ENCODE measurements around the gene QRICH2. TPM values are rescaled to one million over a fixed set of nuclear protein-coding genes. Genes with fewer than 3 reads are reported as not detected.
"Not testable (repeated sequence)": the region's sequence is repeated elsewhere in the genome, so short reads cannot be mapped to it uniquely, and the experiment has no call there.

QRICH2 gene
- total RNA-seq, 1 experiment from 2014 or later, result 0.47 TPM

GRCh38 chr17:76240461-76241203 is 67.4 kb downstream of the QRICH2 start, which contains the start of gene RNF157:
Gene RNF157 (minus strand): TSS chr17:76240493. CDS start chr17:76240240, 253 bp downstream.
- DNase-seq (ENCODE audit: low spot score), result peak; percentile 58

GRCh38 chr17:76239538-76240274 is 68.4 kb downstream of the QRICH2 start:
- in situ Hi-C loops (cut with HindIII; ENCODE audit: low sequenced_read_pairs), result no loop called here
- DNase-seq (ENCODE audit: low spot score), result no peak

More at GRCh38 chr17:76240461-76241203, 67.4 kb downstream of the QRICH2 start, which contains the start of gene RNF157:
- in situ Hi-C loops (cut with HindIII; ENCODE audit: low sequenced_read_pairs), result no loop called here

- in situ Hi-C loops (cut with HindIII; ENCODE audit: low sequenced_read_pairs), result no loop called here
- DNase-seq (ENCODE audit: low spot score), result peak; percentile 88
Observed at GRCh38 chr17:76238847-76239537, 69.1 kb downstream of the QRICH2 start.

- in situ Hi-C loops (cut with HindIII; ENCODE audit: low sequenced_read_pairs), result no loop called here
- no peak for DNase-seq (ENCODE audit: low spot score)
Observed at GRCh38 chr17:76237859-76238313, 70.2 kb downstream of the QRICH2 start.

- DNase-seq (ENCODE audit: low spot score), result no peak
- in situ Hi-C loops (cut with HindIII; ENCODE audit: low sequenced_read_pairs), result no loop called here
Observed at GRCh38 chr17:76236603-76237002, 71.5 kb downstream of the QRICH2 start.

GRCh38 chr17:76235883-76236282 is 72.2 kb downstream of the QRICH2 start:
- no peak for DNase-seq (ENCODE audit: low spot score)
- in situ Hi-C loops (cut with HindIII; ENCODE audit: low sequenced_read_pairs), result no loop called here

- in situ Hi-C loops (cut with HindIII; ENCODE audit: low sequenced_read_pairs), result no loop called here
- DNase-seq (ENCODE audit: low spot score), result no peak
Observed at GRCh38 chr17:76234354-76234679, 73.8 kb downstream of the QRICH2 start.

- DNase-seq (ENCODE audit: low spot score), result no peak
- in situ Hi-C loops (cut with HindIII; ENCODE audit: low sequenced_read_pairs), result no loop called here
Observed at GRCh38 chr17:76233588-76234353, 74.3 kb downstream of the QRICH2 start.

- no peak for DNase-seq (ENCODE audit: low spot score)
- in situ Hi-C loops (cut with HindIII; ENCODE audit: low sequenced_read_pairs), result no loop called here
Observed at GRCh38 chr17:76232342-76232741, 75.7 kb downstream of the QRICH2 start.

- in situ Hi-C loops (cut with HindIII; ENCODE audit: low sequenced_read_pairs); DNase-seq (ENCODE audit: low spot score): not testable (repeated sequence)
Observed at GRCh38 chr17:76226749-76227148, 81.3 kb downstream of the QRICH2 start.

GRCh38 chr17:76225373-76226086 is 82.5 kb downstream of the QRICH2 start:
- in situ Hi-C loops (cut with HindIII; ENCODE audit: low sequenced_read_pairs), result not testable (repeated sequence)

More at GRCh38 chr17:76225373-76226086, 82.5 kb downstream of the QRICH2 start:
- DNase-seq (ENCODE audit: low spot score), result not testable (repeated sequence)

Other genes starting within 250 kb of the QRICH2 start
- 73.7 and 87.2 TPM in 2 replicates for gene SRP68, start 235.8 kb downstream of the QRICH2 start, total RNA-seq (2014; rRNA removed; shearing (Covaris generic))
- 0.95 TPM in 1 of 2 replicates, not detected in the other for gene GALR2, start 233.5 kb downstream of the QRICH2 start, total RNA-seq (2014; rRNA removed; shearing (Covaris generic))
- gene ZACN, start 229.1 kb downstream of the QRICH2 start, total RNA-seq (2014; rRNA removed; shearing (Covaris generic)), result not detected in 2 replicates
- 83.1 and 92.2 TPM in 2 replicates for gene EXOC7, start 204.5 kb downstream of the QRICH2 start, total RNA-seq (2014; rRNA removed; shearing (Covaris generic))
- 0.62 and 0.85 TPM in 2 replicates for gene FOXJ1, start 167.0 kb downstream of the QRICH2 start, total RNA-seq (2014; rRNA removed; shearing (Covaris generic))
- gene RNF157, start 67.8 kb downstream of the QRICH2 start, total RNA-seq (2014; rRNA removed; shearing (Covaris generic)), result 4.4 and 5.5 TPM in 2 replicates
- 4.8 and 8.7 TPM in 2 replicates for gene UBALD2, start 42.9 kb downstream of the QRICH2 start, total RNA-seq (2014; rRNA removed; shearing (Covaris generic))
- gene PRPSAP1, start 45.6 kb upstream of the QRICH2 start, total RNA-seq (2014; rRNA removed; shearing (Covaris generic)), result 28.0 and 30.8 TPM in 2 replicates
- gene SPHK1, start 76.3 kb upstream of the QRICH2 start, total RNA-seq (2014; rRNA removed; shearing (Covaris generic)), result 5.8 and 10.6 TPM in 2 replicates
- 30.5 and 34.9 TPM in 2 replicates for gene UBE2O, start 144.9 kb upstream of the QRICH2 start, total RNA-seq (2014; rRNA removed; shearing (Covaris generic))
- gene AANAT, start 159.3 kb upstream of the QRICH2 start, total RNA-seq (2014; rRNA removed; shearing (Covaris generic)), result not detected in 2 replicates
- gene RHBDF2, start 193.1 kb upstream of the QRICH2 start, total RNA-seq (2014; rRNA removed; shearing (Covaris generic)), result 4.1 and 13.1 TPM in 2 replicates
- gene CYGB, start 229.4 kb upstream of the QRICH2 start, total RNA-seq (2014; rRNA removed; shearing (Covaris generic)), result 3.1 and 3.3 TPM in 2 replicates
- 9.4 and 12.2 TPM in 2 replicates for gene PRCD, start 231.8 kb upstream of the QRICH2 start, total RNA-seq (2014; rRNA removed; shearing (Covaris generic))

Measured in G401 (cell line).